ENCODE measurements around the gene DLG2.

Gene DLG2

GRCh38 chr11:83941050-83941449, 1686.1 kb downstream of the DLG2 start:
- no peak for DNase-seq

GRCh38 chr11:83938148-83938547, 1689.0 kb downstream of the DLG2 start:
- no peak for DNase-seq

- DNase-seq: no peak
Measured at GRCh38 chr11:83933008-83933407, 1694.1 kb downstream of the DLG2 start.

GRCh38 chr11:83927422-83927821, 1699.7 kb downstream of the DLG2 start:
- no peak for DNase-seq

GRCh38 chr11:83924795-83925542, 1702.2 kb downstream of the DLG2 start:
- no peak for DNase-seq

- no peak for DNase-seq
Measured at GRCh38 chr11:83923961-83924360, 1703.2 kb downstream of the DLG2 start.

DNA sequence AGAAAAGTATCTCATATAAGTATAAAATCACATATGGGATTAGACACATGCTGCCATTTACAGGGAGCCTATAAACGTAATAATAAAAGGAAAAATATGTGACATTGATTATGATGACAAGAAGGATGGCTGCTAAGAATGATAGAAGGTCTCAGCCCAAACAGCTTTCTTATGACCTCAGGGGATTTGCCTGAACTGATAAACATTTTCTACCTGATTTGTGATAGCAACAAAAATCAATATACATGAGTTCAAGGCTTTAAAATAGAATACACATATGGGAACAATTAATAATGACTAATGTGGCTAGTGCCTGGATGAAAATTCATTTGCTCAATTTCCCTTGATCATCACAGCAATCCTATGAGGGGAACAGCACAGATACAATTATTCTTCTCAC, 1704.2 kb downstream of the DLG2 start:
- no peak for DNase-seq

DNA sequence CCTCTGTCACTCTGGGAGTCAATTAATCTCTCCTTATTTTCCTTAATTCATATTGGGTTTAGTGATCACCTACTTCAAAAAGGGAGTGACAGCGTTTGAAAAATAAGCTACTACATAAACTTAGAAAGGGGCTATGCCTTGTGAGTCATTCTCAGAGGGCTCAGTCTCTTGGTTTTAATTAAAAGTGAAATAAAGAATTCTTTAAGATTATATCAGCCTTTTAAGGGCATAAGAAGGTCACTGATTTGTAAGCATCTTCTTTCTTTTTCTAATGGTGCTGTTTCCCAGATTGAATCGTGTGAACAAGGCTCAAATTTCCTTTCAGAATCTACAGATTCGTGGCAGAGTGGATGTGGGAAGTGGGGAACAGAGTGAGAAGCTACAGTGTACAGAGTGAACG, 1704.8 kb downstream of the DLG2 start:
- DNase-seq: no peak

DNA sequence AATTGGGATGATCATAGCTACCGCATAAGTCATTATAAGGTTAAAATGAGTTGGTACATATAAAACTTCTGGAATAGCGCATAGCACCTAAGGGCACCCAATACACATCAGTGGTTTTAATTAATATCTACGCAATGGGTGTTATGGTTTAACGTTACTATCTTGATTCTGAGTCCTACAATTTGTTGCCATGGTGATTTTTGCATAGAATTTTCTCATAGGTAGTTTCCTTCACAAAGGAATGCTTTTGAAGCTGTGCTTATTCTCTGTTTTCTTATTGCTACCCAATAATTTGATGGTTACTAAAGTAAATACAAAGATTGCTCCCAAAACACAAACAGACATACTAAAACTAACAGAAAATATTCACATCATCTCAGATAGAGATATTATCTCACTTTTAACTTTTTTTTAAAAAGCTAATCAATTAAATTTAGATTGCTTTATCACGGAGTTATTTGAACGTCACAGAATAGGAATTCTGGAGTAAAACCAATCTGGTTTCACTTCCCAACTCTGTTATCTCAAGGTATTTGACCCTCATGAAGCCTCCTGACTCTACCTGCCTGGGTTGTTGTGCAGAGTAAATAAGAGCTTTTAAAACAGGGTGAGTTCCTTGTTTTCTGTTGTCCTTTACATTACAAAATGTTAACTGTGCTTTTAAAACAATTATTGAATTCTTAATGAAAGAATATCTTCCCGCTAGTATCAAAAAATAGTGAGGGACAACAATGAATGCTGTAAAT, 1705.5 kb downstream of the DLG2 start:
- no peak for DNase-seq

GRCh38 chr11:83918476-83918875, 1708.7 kb downstream of the DLG2 start:
- DNase-seq: no peak

DNA sequence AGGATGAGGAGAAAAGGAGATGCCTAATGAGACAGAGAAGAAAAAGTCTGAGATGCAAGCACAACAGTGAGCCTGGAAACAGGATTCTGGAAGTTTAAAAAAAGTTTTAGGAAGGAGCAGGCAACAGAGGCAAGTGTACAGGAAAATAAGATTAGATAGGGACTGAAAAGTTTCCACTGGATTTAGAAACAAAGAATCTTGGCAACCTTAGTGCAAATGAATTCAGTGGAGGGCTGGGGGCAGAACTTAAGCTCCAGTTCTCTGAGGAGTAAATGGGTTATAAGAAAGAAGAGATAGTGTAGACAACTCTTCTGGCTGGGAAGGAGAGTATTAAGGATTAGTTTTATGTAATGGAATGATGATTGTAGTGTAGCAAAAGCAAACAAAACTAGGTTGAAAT, 1712.1 kb downstream of the DLG2 start:
- no peak for DNase-seq

- no peak for DNase-seq
Measured at GRCh38 chr11:83909579-83910534, 1717.3 kb downstream of the DLG2 start.

DNA sequence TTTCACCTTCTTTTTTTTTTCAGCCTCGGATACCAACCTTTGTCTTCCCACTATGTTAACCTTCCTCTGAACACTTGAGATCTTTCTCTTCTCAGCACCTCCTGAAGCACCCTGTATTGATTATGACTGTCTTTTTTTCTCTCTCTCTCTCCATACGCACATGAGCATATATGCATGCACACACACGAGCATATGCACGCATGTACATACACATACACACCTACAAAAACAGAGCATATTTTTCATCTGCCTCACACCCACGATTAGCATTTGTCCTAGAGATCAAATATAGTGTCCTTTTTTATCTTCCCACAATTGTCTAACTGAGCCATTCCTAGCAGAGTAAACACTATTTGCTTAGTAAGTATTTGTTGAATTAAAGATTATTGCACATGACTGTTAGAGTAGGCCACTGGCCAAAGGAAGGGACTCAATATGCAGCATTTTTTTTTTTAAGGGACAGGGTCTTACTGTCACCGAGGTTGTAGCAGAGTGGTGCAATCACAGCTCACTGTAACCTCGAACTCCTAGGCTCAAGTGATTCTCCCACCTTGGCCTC, 1718.8 kb downstream of the DLG2 start:
- no peak for DNase-seq

DNA sequence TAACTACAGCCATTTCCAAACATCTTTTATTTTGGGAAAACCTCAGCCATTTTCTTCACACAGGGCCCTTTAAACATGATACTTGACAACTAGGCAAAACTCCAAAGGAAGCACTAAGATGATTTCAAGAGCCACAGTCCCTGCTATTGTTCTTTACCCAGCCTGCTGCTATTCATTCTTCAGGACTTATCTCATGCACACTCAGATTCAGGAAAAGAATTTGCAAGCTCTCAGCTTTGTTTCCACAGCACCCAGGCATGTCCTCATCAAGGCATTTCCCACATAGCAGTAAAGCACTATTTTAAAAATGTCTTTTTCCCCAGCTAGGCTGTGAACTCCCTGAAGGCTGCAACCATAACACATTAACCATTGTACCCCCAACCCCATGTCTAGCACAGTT, 1731.6 kb downstream of the DLG2 start:
- DNase-seq: no peak

DNA sequence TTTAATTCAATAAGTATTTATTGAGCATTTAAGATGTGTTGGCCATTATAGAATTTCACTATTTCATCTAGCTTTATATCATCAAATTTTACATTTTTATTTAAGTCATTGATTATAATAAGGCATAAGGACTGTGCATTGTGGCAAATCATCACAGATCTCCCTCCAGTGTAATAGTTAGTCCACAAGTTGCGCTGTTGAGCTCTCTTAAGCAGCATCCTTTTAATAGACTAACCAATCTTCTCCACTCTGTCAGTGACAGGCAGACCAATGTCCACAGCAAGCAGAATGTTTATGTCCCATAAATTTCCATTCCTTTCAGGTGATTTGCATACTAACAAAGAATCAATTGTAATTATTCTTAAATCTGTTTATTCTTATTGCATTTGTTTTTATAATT, 1745.7 kb downstream of the DLG2 start:
- DNase-seq: no peak

GRCh38 chr11:83871054-83871453, 1756.1 kb downstream of the DLG2 start:
- DNase-seq: no peak

DNA sequence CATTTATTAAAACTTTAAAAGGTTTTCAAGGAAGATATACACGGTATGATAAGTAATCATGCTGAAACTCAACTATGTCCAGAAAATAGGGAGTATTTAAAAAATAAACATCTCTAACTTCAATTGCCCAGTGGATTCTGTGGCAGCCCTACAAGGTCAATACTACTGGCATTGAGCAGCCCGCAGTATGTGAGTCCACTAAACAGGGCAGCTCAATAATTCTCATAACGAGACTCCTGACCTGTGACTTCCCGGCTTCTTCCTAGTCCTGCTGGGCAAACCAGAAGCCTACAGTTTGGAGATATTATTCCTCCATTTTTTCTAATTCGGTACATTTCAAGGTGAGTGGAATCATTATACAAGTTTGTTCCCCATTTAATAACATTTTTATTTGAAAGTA, 1760.5 kb downstream of the DLG2 start:
- no peak for DNase-seq

- no peak for DNase-seq
Measured at GRCh38 chr11:83865636-83866461, 1761.3 kb downstream of the DLG2 start.

DNA sequence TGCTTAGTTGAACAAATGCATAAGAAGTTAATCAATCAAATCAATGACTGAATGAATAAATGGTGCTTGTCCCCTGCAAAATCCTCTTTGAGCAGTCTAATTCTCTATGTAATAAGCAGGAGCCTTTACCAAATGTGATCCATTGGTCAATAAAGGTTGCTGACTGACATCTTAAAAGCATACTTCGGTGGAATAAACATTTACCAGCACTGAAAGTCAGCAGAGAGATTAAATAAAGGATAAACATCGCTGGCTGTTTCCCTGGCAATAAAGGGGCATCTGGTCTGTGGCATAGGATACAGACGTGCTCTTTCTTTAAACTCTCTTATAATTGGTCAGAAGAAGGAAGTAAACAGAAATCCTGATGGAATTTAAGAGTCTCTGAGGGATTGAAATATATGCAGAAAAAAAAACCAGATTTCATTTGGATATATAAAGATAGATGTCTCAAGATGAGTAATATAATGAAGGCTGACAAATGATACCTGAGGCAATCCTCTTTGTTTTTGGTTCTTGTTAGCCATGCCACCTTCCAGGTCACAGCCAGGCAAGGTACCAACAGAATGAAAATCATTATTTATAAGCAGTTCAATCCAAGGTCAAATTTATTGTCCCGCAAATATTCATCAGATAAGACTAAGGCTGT, 1762.6 kb downstream of the DLG2 start:
- no peak for DNase-seq

DNA sequence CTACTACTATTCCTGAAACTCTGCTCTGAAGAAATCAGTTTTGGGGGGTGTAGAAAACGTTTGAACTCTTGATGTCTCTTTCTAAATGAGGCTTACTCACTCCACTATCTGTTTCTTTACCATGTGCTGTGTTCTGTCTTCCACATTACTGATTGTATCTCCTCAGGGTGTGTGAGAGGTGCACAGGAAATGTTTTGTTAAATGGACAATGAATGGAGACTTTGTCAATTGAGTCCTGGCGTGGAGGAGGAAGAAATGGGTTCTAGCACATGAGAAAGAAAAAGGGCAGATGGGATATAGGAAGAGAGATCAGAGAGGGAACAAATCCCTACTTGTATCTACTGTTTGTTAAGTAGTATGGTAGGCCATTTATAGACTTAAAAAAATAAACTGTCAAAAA, 1763.9 kb downstream of the DLG2 start:
- no peak for DNase-seq

DNA sequence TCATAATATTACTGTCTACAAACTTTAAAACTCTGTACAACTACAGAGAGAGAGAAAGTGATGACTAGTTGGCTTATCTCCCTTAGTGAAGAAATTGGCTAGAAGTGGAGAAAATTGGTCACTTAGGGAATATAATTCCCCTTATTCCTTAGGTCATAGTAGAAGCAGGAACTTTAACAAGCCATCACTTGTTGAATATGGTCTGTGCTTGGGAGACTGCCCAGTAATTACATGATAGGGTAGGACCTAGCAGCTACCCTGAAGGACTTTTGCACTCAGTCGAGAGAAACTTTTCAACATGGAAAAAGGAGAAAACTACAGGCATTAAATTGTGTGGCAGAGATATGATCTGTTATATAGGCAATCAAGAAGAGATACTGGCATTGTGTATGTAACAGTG, 1764.5 kb downstream of the DLG2 start:
- no peak for DNase-seq

DNA sequence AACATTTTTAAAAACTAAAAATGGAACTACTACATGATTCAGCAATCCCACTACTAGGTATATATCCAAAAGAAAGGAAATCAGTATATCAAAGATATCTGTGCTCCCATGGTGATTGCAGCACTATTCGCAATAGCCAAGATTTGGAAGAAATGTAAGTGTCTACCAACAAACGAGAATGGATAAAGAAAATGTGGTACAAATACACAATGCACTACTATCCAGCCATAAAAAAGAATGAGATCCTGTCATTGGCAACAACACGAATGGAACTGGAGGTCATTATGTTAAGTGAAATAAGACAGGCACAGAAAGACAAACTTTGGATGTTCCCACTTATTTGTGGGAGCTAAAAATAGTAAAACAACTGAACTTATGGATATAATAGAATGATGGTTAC, 1765.1 kb downstream of the DLG2 start:
- no peak for DNase-seq

Measured in stimulated activated CD4-positive, alpha-beta T cell treated with anti-CD3 and anti-CD28 coated beads, Interleukin-12 subunit alpha, Interleukin-12 subunit beta, amount 100 ng/mL, for 4 hours (primary cell).